GM19238 (cell line): ENCODE data around the gene SAFB2.
"Not testable (repeated sequence)": the region's sequence is repeated elsewhere in the genome, so short reads cannot be mapped to it uniquely, and the experiment has no call there.

Source experiments
- DNase-seq: peaks from one replicate; pipeline ENCODE4 v3.0.0; 2011; ENCODE audit warnings: low spot score; ENCODE audit not compliant: insufficient read length

The SAFB2 gene

GRCh38 chr19:5632657-5633056, 10.1 kb upstream of the SAFB2 start:
- no peak for DNase-seq

GRCh38 chr19:5632241-5632612, 9.7 kb upstream of the SAFB2 start:
- DNase-seq: no peak

GRCh38 chr19:5631567-5632240, 9.1 kb upstream of the SAFB2 start:
- no peak for DNase-seq

- DNase-seq: no peak
These were observed 6.4 kb upstream of the SAFB2 start for GRCh38 chr19:5628919-5629481.

- no peak for DNase-seq
These were observed 5.9 kb upstream of the SAFB2 start for GRCh38 chr19:5628461-5628860.

- peak; percentile 53 for DNase-seq
These were observed 4.9 kb upstream of the SAFB2 start for GRCh38 chr19:5627395-5627904.

- DNase-seq: no peak
These were observed 3.1 kb upstream of the SAFB2 start for GRCh38 chr19:5625641-5626040.

- no peak for DNase-seq
These were observed 2.2 kb upstream of the SAFB2 start for GRCh38 chr19:5624741-5625278.

- DNase-seq: no peak
These were observed 1.6 kb upstream of the SAFB2 start for GRCh38 chr19:5624018-5624663.

- DNase-seq: no peak
These were observed 931 bp upstream of the SAFB2 start for GRCh38 chr19:5623397-5624017.

GRCh38 chr19:5621945-5622464, 571 bp downstream of the SAFB2 start:
- DNase-seq: no peak

- DNase-seq: no peak
These were observed 1.1 kb downstream of the SAFB2 start for GRCh38 chr19:5621311-5621944.

- DNase-seq: no peak
These were observed 2.6 kb downstream of the SAFB2 start for GRCh38 chr19:5619946-5620345.

- DNase-seq: no peak
These were observed 4.0 kb downstream of the SAFB2 start for GRCh38 chr19:5618591-5618990.

GRCh38 chr19:5617080-5617479, 5.5 kb downstream of the SAFB2 start:
- no peak for DNase-seq

GRCh38 chr19:5615756-5616327, 6.7 kb downstream of the SAFB2 start:
- DNase-seq: no peak

- no peak for DNase-seq
These were observed 9.4 kb downstream of the SAFB2 start for GRCh38 chr19:5612891-5613865.

- no peak for DNase-seq
These were observed 12.6 kb downstream of the SAFB2 start for GRCh38 chr19:5609881-5610448.

- DNase-seq: not testable (repeated sequence)
These were observed 13.8 kb downstream of the SAFB2 start for GRCh38 chr19:5608766-5609165.
